Aorta (tissue), 5 donors: Measurements from ENCODE around the gene BAIAP2. TPM values are rescaled to one million over a fixed set of nuclear protein-coding genes. Genes with fewer than 3 reads are reported as not detected.
"Not testable (repeated sequence)": the region's sequence is repeated elsewhere in the genome, so short reads cannot be mapped to it uniquely, and the experiment has no call there.

Experiments used
- ATAC-seq: fragments of 200-7000 bp; cut with Tn5 transposase; one replicate; pipeline ENCODE4 v1.9.1; 2022; ENCODE audit warnings: moderate library complexity; ENCODE audit not compliant: low FRiP score
- DNase-seq, 2 donors: peaks; one replicate each; pipeline ENCODE4 v3.0.0-alpha.2; 2020
- H3K27ac ChIP-seq, 2 donors: one replicate each; pipeline ENCODE4 v1.5.1; 2013; ENCODE audit warnings: low read length in 2 of 2, mild to moderate bottlenecking in 2 of 2, moderate library complexity in 2 of 2, control low read depth in 1 of 2, inconsistent platforms in 1 of 2, low read depth in 1 of 2
- H3K27me3 ChIP-seq, 2 donors: one replicate each; pipeline ENCODE4 v1.6.1; 2013; ENCODE audit warnings: control low read depth in 1 of 2, low read length in 1 of 2, mild to moderate bottlenecking in 1 of 2, moderate library complexity in 1 of 2; ENCODE audit not compliant: insufficient read depth in 2 of 2, control insufficient read depth in 1 of 2
- H3K36me3 ChIP-seq, 2 donors: one replicate each; pipeline ENCODE4 v1.6.1; 2013; ENCODE audit warnings: control low read depth in 1 of 2, low read length in 1 of 2, mild to moderate bottlenecking in 1 of 2; ENCODE audit not compliant: insufficient read depth in 2 of 2, control insufficient read depth in 1 of 2
- H3K4me1 ChIP-seq, 2 donors: one replicate each; pipeline ENCODE4 v1.6.1; 2013; ENCODE audit warnings: low read length in 2 of 2, control low read depth in 1 of 2, mild to moderate bottlenecking in 1 of 2, moderate library complexity in 1 of 2; ENCODE audit not compliant: insufficient read depth in 2 of 2, control insufficient read depth in 1 of 2
- H3K4me3 ChIP-seq, 2 donors: one replicate each; pipeline ENCODE4 v1.5.1; 2013; ENCODE audit warnings: low read length in 2 of 2, control low read depth in 1 of 2, mild to moderate bottlenecking in 1 of 2
- H3K9me3 ChIP-seq: one replicate; pipeline ENCODE4 v1.6.1; 2013; ENCODE audit warnings: mild to moderate bottlenecking, low read length; ENCODE audit not compliant: control insufficient read depth
- WGBS, 2 donors: extraction: QIAGEN DNeasy Blood & Tissue Kit; methylation state at CpG; one replicate each; pipeline ENCODE4 v1.1.7; 2013; 5-methylcytosine and 5-hydroxymethylcytosine counted together
- intact Hi-C, 2 donors: fragments of 100-400 bp; cut with DNase I; formaldehyde crosslinking; loops; one replicate each; pipeline versions ENCODE4 v1.14.2 to v1.15.0; 2022
- polyA plus RNA-seq, 2 donors: library from polyadenylated mRNA; stranded (reverse); fragments of 200-250 nt; gene quantifications; one replicate each; pipeline ENCODE4 v1.2.3, GENCODE V29; 2013
- total RNA-seq, 2 donors: library from RNA; stranded (reverse); fragmentation: NEBNext Ultra II Directional; extraction: Animal tissue kit (Norgen Biotek cat#: 25700); gene quantifications; one replicate each; pipeline ENCODE4 v1.2.1, GENCODE V29; 2021
- donor health status: healthy with polysubstance abuse.
- donor health status: Bipolar disorder and iron deficiency.
- donor health status: DM: no; HTN: no; CAD: no.
- donor health status: DM: no; HTN: no; CAD: no.
- donor health status: DM: yes; HTN: yes; CAD: no.

Gene BAIAP2
- total and polyA plus RNA-seq, 4 donors, result 1.7 to 23.7 (median 14.3) TPM

GRCh38 chr17:81009136-81009535 lies 25.8 kb upstream of the BAIAP2 start:
- intact Hi-C loops, result no loop called here
- Histone ChIP-seq H3K4me1 (no peaks in the 10 kb centered on the region), H3K9me3 (peaks cover 1% of the 10 kb centered on the region), H3K27me3 (no peaks in the 10 kb centered on the region), H3K4me3 (no peak overlapping the region), H3K27ac (no peak overlapping the region), H3K36me3 (no peaks in the 10 kb centered on the region)
- DNase-seq (no peak), ATAC-seq (no peak)
- 91 to 95% methylated on average over 14 of the region's 14 CpGs for WGBS, 2 donors

GRCh38 chr17:81010935-81011334 lies 24.0 kb upstream of the BAIAP2 start:
- 95 to 97% methylated on average over 2 of the region's 2 CpGs for WGBS, 2 donors
- Histone ChIP-seq H3K36me3 (no peaks in the 10 kb centered on the region), H3K4me3 (no peak overlapping the region), H3K4me1 (no peaks in the 10 kb centered on the region), H3K27me3 (no peaks in the 10 kb centered on the region), H3K9me3 (peaks cover 1% of the 10 kb centered on the region), H3K27ac (no peak overlapping the region)
- intact Hi-C loops, result no loop called here
- no peak for ATAC-seq
- no peak for DNase-seq

GRCh38 chr17:81011951-81012350 lies 23.0 kb upstream of the BAIAP2 start:
- intact Hi-C loops, result no loop called here

GRCh38 chr17:81012574-81013447 lies 22.1 kb upstream of the BAIAP2 start:
- peaks cover 1% of the 10 kb centered on the region for H3K9me3 ChIP-seq
- 92 to 94% methylated on average over 13 of the region's 13 CpGs for WGBS, 2 donors
- H3K36me3 ChIP-seq, result no peaks in the 10 kb centered on the region
- H3K4me3 ChIP-seq, result no peak overlapping the region
- no peak overlapping the region for H3K27ac ChIP-seq
- DNase-seq, result no peak
- no peak for ATAC-seq
- no peaks in the 10 kb centered on the region for H3K4me1 ChIP-seq
- no peaks in the 10 kb centered on the region for H3K27me3 ChIP-seq
- intact Hi-C loops, result no loop called here

More at GRCh38 chr17:81011951-81012350, 23.0 kb upstream of the BAIAP2 start:
- DNase-seq (no peak), ATAC-seq (no peak)
- Histone ChIP-seq H3K4me3 (no peak overlapping the region), H3K4me1 (no peaks in the 10 kb centered on the region), H3K27ac (no peak overlapping the region), H3K27me3 (no peaks in the 10 kb centered on the region), H3K36me3 (no peaks in the 10 kb centered on the region), H3K9me3 (peaks cover 1% of the 10 kb centered on the region)
- WGBS, 2 donors, result 38 to 39% methylated on average over 3 of the region's 3 CpGs

GRCh38 chr17:81013642-81014041 lies 21.3 kb upstream of the BAIAP2 start:
- Histone ChIP-seq H3K27ac (no peak overlapping the region), H3K27me3 (no peaks in the 10 kb centered on the region), H3K36me3 (no peaks in the 10 kb centered on the region), H3K4me3 (no peak overlapping the region), H3K4me1 (no peaks in the 10 kb centered on the region), H3K9me3 (peaks cover 1% of the 10 kb centered on the region)
- DNase-seq (no peak), ATAC-seq (no peak)
- intact Hi-C loops, result no loop called here
- WGBS, 2 donors, result 77 to 83% methylated on average over 6 of the region's 6 CpGs

- ATAC-seq, result no peak
- intact Hi-C loops, result no loop called here
- Histone ChIP-seq H3K27me3 (no peaks in the 10 kb centered on the region), H3K27ac (no peak overlapping the region), H3K4me3 (no peak overlapping the region), H3K4me1 (no peaks in the 10 kb centered on the region), H3K36me3 (no peaks in the 10 kb centered on the region), H3K9me3 (peaks cover 1% of the 10 kb centered on the region)
- 71 to 80% methylated on average over 1 of the region's 1 CpG for WGBS, 2 donors
- DNase-seq, result no peak
These were observed 19.8 kb upstream of the BAIAP2 start for GRCh38 chr17:81015136-81015535.

- intact Hi-C loops, result no loop called here
- Histone ChIP-seq H3K27ac (no peak overlapping the region), H3K27me3 (no peaks in the 10 kb centered on the region), H3K9me3 (no peaks in the 10 kb centered on the region), H3K36me3 (no peaks in the 10 kb centered on the region), H3K4me1 (no peaks in the 10 kb centered on the region), H3K4me3 (no peak overlapping the region)
- 94 to 95% methylated on average over 2 of the region's 2 CpGs for WGBS, 2 donors
- no peak for DNase-seq
- ATAC-seq, result no peak
These were observed 18.4 kb upstream of the BAIAP2 start for GRCh38 chr17:81016575-81016974.

- DNase-seq, intact Hi-C loops, H3K36me3 ChIP-seq, H3K9me3 ChIP-seq, H3K27me3 ChIP-seq, ATAC-seq, H3K27ac ChIP-seq, H3K4me3 ChIP-seq, H3K4me1 ChIP-seq: not testable (repeated sequence)
- 96 to 99% methylated on average over 4 of the region's 4 CpGs for WGBS, 2 donors
These were observed 17.6 kb upstream of the BAIAP2 start for GRCh38 chr17:81017330-81017729.
